GM23338 (cell line): Measurements from ENCODE around the gene MYH4. TPM values are rescaled to one million over a fixed set of nuclear protein-coding genes. Genes with fewer than 3 reads are reported as not detected.

ENCODE experiments used
- ATAC-seq: fragments of 200-7000 bp; cut with Tn5 transposase; 3 replicates; pipeline ENCODE4 v1.9.1; 2020
- DNase-seq: peaks from one replicate; pipeline ENCODE4 v3.0.0-alpha.2; 2015; ENCODE audit warnings: low spot score
- H2AFZ ChIP-seq: fragments of 200-600 bp; sonication (generic); 2 replicates; pipeline ENCODE4 v1.8.0; 2016; ENCODE audit warnings: antibody characterized with exemption, mild to moderate bottlenecking, moderate library complexity
- H3F3A ChIP-seq: fragments of 200-600 bp; sonication (generic); replicated peaks from 2 replicates; pipeline ENCODE4 v1.8.0; 2017; ENCODE audit warnings: antibody characterized with exemption, mixed run types, low read depth
- H3K27ac ChIP-seq: fragments of 200-600 bp; sonication (generic); 2 replicates; pipeline ENCODE4 v1.6.1; 2016; ENCODE audit warnings: low read depth
- H3K27me3 ChIP-seq: fragments of 200-600 bp; sonication (generic); 2 replicates; pipeline ENCODE4 v1.8.0; 2016; ENCODE audit warnings: mild to moderate bottlenecking, mixed run types, moderate library complexity; ENCODE audit not compliant: insufficient read depth
- H3K36me3 ChIP-seq: fragments of 200-600 bp; sonication (generic); 2 replicates; pipeline ENCODE4 v1.8.0; 2016; ENCODE audit warnings: mild to moderate bottlenecking; ENCODE audit not compliant: insufficient read depth
- H3K4me1 ChIP-seq: fragments of 200-600 bp; sonication (generic); 2 replicates; pipeline ENCODE4 v1.8.0; 2016; ENCODE audit warnings: mild to moderate bottlenecking, moderate library complexity; ENCODE audit not compliant: insufficient read depth
- H3K4me2 ChIP-seq: fragments of 200-600 bp; sonication (generic); 2 replicates; pipeline ENCODE4 v1.7.1; 2017; ENCODE audit warnings: mixed run types
- H3K4me3 ChIP-seq: fragments of 200-600 bp; sonication (generic); 2 replicates; pipeline ENCODE4 v1.6.1; 2016; ENCODE audit warnings: mixed run types
- H3K79me2 ChIP-seq: fragments of 200-600 bp; sonication (generic); replicated peaks from 2 replicates; pipeline ENCODE4 v1.8.0; 2017; ENCODE audit warnings: mild to moderate bottlenecking; ENCODE audit not compliant: insufficient read depth
- H3K9me2 ChIP-seq: fragments of 200-600 bp; sonication (generic); 2 replicates; pipeline ENCODE4 v1.8.0; 2017; ENCODE audit not compliant: insufficient read depth
- H4K20me1 ChIP-seq: fragments of 200-600 bp; sonication (generic); replicated peaks from 2 replicates; pipeline ENCODE4 v1.8.0; 2017; ENCODE audit warnings: mild to moderate bottlenecking; ENCODE audit not compliant: insufficient read depth
- H3K27ac Mint-ChIP-seq: 2 replicates; pipeline ENCODE4 v1.8.0; 2020; ENCODE audit warnings: inconsistent platforms, mild to moderate bottlenecking, moderate library complexity, mixed read lengths
- H3K27me3 Mint-ChIP-seq: 3 replicates; pipeline ENCODE4 v1.8.0; 2022; ENCODE audit warnings: low read depth, mild to moderate bottlenecking, moderate library complexity, mixed read lengths, inconsistent platforms; ENCODE audit not compliant: insufficient read depth, poor library complexity
- H3K36me3 Mint-ChIP-seq: 3 replicates; pipeline ENCODE4 v1.8.0; 2021; ENCODE audit warnings: low read depth, mild to moderate bottlenecking, inconsistent platforms, moderate library complexity, mixed read lengths
- H3K4me1 Mint-ChIP-seq: 3 replicates; pipeline ENCODE4 v1.8.0; 2020; ENCODE audit warnings: mild to moderate bottlenecking, inconsistent platforms, mixed read lengths
- H3K4me3 Mint-ChIP-seq: 3 replicates; pipeline ENCODE4 v1.8.0; 2021; ENCODE audit warnings: moderate library complexity, mild to moderate bottlenecking, inconsistent platforms, mixed read lengths
- H3K9me3 Mint-ChIP-seq: 3 replicates; pipeline ENCODE4 v1.8.0; 2020; ENCODE audit warnings: moderate library complexity, mild to moderate bottlenecking, inconsistent platforms, mixed read lengths
- CREB1 ChIP-seq: fragments of 250-450 bp; sonication (Bioruptor Pico); IDR thresholded peaks from 2 replicates; pipeline ENCODE4 v1.5.0; 2020; ENCODE audit warnings: low read depth, mild to moderate bottlenecking, moderate library complexity
- EZH2 ChIP-seq: fragments of 200-600 bp; sonication (generic); IDR thresholded peaks from one replicate; pipeline ENCODE4 v1.8.0; 2017; ENCODE audit warnings: antibody characterized with exemption, mild to moderate bottlenecking, low read depth; ENCODE audit not compliant: unreplicated experiment
- EZH2phosphoT487 ChIP-seq: fragments of 200-600 bp; sonication (generic); IDR thresholded peaks from one replicate; pipeline ENCODE4 v1.8.1; 2018; ENCODE audit warnings: antibody characterized with exemption; ENCODE audit not compliant: unreplicated experiment
- JUNB ChIP-seq: IDR thresholded peaks from one replicate; pipeline ENCODE4 v1.6.1; 2016; ENCODE audit warnings: antibody characterized with exemption; ENCODE audit not compliant: unreplicated experiment
- NANOG ChIP-seq: IDR thresholded peaks from 2 replicates; pipeline ENCODE4 v1.6.1; 2016; ENCODE audit warnings: antibody characterized with exemption, borderline replicate concordance
- POLR2AphosphoS5 ChIP-seq: IDR thresholded peaks from 2 replicates; pipeline ENCODE4 v1.6.1; 2016; ENCODE audit warnings: antibody characterized with exemption, low read depth
- STAT1 ChIP-seq: IDR thresholded peaks from one replicate; pipeline ENCODE4 v1.6.1; 2016; ENCODE audit warnings: antibody characterized with exemption; ENCODE audit not compliant: unreplicated experiment
- ZNF114 ChIP-seq: fragments of 250-450 bp; sonication (Bioruptor Pico); IDR thresholded peaks from 2 replicates; pipeline ENCODE4 v1.5.0; 2020; ENCODE audit warnings: mild to moderate bottlenecking, moderate library complexity
- ZNF331 ChIP-seq: fragments of 250-450 bp; sonication (Bioruptor Pico); IDR thresholded peaks from 2 replicates; pipeline ENCODE4 v1.5.0; 2020; ENCODE audit warnings: low read depth, mild to moderate bottlenecking, moderate library complexity
- ZNF462 ChIP-seq: fragments of 250-450 bp; sonication (Bioruptor Pico); IDR thresholded peaks from 2 replicates; pipeline ENCODE4 v1.5.0; 2020; ENCODE audit warnings: mild to moderate bottlenecking, moderate library complexity
- long read RNA-seq: library from polyadenylated mRNA; unstranded; transcript quantifications from one replicate; pipeline ENCODE4 v2.0.0, GENCODE V29; 2020; ENCODE audit not compliant: unreplicated experiment
- polyA plus RNA-seq: library from polyadenylated mRNA; unstranded; fragments of >200 nt; fragmentation: Nextera tagmentation; extraction: Ambion mirVana; gene quantifications from 2 replicates; pipeline ENCODE4 v1.2.1, GENCODE V29; 2016
- total RNA-seq: library from RNA; depleted of rRNA; stranded (reverse); fragments of >200 nt; shearing (Covaris generic); gene quantifications from 2 replicates; pipeline ENCODE4 v1.2.3, GENCODE V29; 2014; rRNA removed
- TF ChIP-seq, protein P1 (sequence below): IDR thresholded peaks from 2 replicates; pipeline ENCODE4 v1.6.1; 2016; ENCODE audit warnings: antibody characterized with exemption
- TF ChIP-seq, protein P2 (sequence below), 2 experiments: fragments of 200-600 bp in 1 of 2; sonication (generic) in 1 of 2; conservative IDR thresholded peaks; 2 replicates each; pipeline versions ENCODE4 v1.5.1 to v1.6.1; 2016 to 2017; ENCODE audit warnings: antibody characterized with exemption in 2 of 2, low read depth in 2 of 2, mild to moderate bottlenecking in 2 of 2, moderate library complexity in 1 of 2
- TF ChIP-seq, protein P3 (sequence below): IDR thresholded peaks from one replicate; pipeline ENCODE4 v1.6.1; 2018; ENCODE audit warnings: antibody characterized with exemption; ENCODE audit not compliant: unreplicated experiment

Gene MYH4
- not detected in 2 replicates for total RNA-seq
- not detected in 2 replicates for polyA plus RNA-seq
- long read RNA-seq = 0 reads

- H3K4me1 Mint-ChIP-seq = no peaks in the 10 kb centered on the region
- no peaks in the 10 kb centered on the region for H3K4me1 ChIP-seq
- H3K4me3 Mint-ChIP-seq = no peak within 1 kb of the TSS
- H4K20me1 ChIP-seq = no peaks in the 10 kb centered on the region
- H3K4me2 ChIP-seq = no peak within 1 kb of the TSS
- H3K27me3 ChIP-seq = no peaks in the 10 kb centered on the region
- no peak within 1 kb of the TSS for H3K4me3 ChIP-seq
- DNase-seq (no peak), ATAC-seq (no peak)
- H3K9me3 Mint-ChIP-seq = no peaks in the 10 kb centered on the region; the same call in 2 of the 3 replicates
- H3K36me3 Mint-ChIP-seq = no peaks in the 10 kb centered on the region
- H3F3A ChIP-seq = no peaks in the 10 kb centered on the region
- no peaks in the 10 kb centered on the region for H3K79me2 ChIP-seq
- H3K27ac Mint-ChIP-seq = no peak within 1 kb of the TSS
- no peaks in the 10 kb centered on the region for H3K9me2 ChIP-seq
- H3K36me3 ChIP-seq = no peaks in the 10 kb centered on the region
- H3K27me3 Mint-ChIP-seq = no peaks in the 10 kb centered on the region
- no peak within 1 kb of the TSS for H2AFZ ChIP-seq
- TF ChIP-seq ZNF331 (CRISPR knock-in tag) (no peak), EZH2 (no peak), POLR2AphosphoS5 (no peak), NANOG (no peak), EZH2phosphoT487 (no peak), JUNB (no peak), STAT1 (no peak), ZNF462 (CRISPR knock-in tag) (no peak), ZNF114 (CRISPR knock-in tag) (no peak), CREB1 (CRISPR knock-in tag) (no peak)
- TF ChIP-seq, protein P1, sequence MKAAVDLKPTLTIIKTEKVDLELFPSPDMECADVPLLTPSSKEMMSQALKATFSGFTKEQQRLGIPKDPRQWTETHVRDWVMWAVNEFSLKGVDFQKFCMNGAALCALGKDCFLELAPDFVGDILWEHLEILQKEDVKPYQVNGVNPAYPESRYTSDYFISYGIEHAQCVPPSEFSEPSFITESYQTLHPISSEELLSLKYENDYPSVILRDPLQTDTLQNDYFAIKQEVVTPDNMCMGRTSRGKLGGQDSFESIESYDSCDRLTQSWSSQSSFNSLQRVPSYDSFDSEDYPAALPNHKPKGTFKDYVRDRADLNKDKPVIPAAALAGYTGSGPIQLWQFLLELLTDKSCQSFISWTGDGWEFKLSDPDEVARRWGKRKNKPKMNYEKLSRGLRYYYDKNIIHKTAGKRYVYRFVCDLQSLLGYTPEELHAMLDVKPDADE = no peak
- TF ChIP-seq, protein P2, sequence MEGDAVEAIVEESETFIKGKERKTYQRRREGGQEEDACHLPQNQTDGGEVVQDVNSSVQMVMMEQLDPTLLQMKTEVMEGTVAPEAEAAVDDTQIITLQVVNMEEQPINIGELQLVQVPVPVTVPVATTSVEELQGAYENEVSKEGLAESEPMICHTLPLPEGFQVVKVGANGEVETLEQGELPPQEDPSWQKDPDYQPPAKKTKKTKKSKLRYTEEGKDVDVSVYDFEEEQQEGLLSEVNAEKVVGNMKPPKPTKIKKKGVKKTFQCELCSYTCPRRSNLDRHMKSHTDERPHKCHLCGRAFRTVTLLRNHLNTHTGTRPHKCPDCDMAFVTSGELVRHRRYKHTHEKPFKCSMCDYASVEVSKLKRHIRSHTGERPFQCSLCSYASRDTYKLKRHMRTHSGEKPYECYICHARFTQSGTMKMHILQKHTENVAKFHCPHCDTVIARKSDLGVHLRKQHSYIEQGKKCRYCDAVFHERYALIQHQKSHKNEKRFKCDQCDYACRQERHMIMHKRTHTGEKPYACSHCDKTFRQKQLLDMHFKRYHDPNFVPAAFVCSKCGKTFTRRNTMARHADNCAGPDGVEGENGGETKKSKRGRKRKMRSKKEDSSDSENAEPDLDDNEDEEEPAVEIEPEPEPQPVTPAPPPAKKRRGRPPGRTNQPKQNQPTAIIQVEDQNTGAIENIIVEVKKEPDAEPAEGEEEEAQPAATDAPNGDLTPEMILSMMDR (conservative IDR thresholded peaks at IDR 0.05; ENCODE audit: low read depth in 2 of 2) = no peak
- TF ChIP-seq, protein P3, sequence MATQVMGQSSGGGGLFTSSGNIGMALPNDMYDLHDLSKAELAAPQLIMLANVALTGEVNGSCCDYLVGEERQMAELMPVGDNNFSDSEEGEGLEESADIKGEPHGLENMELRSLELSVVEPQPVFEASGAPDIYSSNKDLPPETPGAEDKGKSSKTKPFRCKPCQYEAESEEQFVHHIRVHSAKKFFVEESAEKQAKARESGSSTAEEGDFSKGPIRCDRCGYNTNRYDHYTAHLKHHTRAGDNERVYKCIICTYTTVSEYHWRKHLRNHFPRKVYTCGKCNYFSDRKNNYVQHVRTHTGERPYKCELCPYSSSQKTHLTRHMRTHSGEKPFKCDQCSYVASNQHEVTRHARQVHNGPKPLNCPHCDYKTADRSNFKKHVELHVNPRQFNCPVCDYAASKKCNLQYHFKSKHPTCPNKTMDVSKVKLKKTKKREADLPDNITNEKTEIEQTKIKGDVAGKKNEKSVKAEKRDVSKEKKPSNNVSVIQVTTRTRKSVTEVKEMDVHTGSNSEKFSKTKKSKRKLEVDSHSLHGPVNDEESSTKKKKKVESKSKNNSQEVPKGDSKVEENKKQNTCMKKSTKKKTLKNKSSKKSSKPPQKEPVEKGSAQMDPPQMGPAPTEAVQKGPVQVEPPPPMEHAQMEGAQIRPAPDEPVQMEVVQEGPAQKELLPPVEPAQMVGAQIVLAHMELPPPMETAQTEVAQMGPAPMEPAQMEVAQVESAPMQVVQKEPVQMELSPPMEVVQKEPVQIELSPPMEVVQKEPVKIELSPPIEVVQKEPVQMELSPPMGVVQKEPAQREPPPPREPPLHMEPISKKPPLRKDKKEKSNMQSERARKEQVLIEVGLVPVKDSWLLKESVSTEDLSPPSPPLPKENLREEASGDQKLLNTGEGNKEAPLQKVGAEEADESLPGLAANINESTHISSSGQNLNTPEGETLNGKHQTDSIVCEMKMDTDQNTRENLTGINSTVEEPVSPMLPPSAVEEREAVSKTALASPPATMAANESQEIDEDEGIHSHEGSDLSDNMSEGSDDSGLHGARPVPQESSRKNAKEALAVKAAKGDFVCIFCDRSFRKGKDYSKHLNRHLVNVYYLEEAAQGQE = no peak
- H3K27ac ChIP-seq = no peak within 1 kb of the TSS
These were observed at the start of gene MYH4 for GRCh38 chr17:10469459-10469858. TSS of gene MYH4 (minus strand) at chr17:10469559. CDS start at chr17:10466745, 2,814 bp downstream.
